Astrocyte of the cerebellum (primary cell): ENCODE data around the gene PSAPL1.

ENCODE experiments used
- DNase-seq: peaks from one replicate; pipeline ENCODE4 v3.0.0-alpha.2; 2011; ENCODE audit warnings: low read depth
- H3K4me3 ChIP-seq: 2 replicates; pipeline ENCODE4 v1.5.1; 2011; ENCODE audit warnings: mild to moderate bottlenecking, low read depth, low read length, moderate library complexity
- in situ Hi-C: cut with HindIII; loops from 2 replicates; pipeline ENCODE4 v1.10.0; 2017; ENCODE audit warnings: low sequenced_read_pairs
- TF ChIP-seq, protein P1 (sequence below): IDR thresholded peaks from 2 replicates; pipeline ENCODE4 v1.5.1; 2012; ENCODE audit warnings: low read length, low read depth, moderate library complexity, mild to moderate bottlenecking; ENCODE audit errors: missing control alignments

Gene PSAPL1

DNA sequence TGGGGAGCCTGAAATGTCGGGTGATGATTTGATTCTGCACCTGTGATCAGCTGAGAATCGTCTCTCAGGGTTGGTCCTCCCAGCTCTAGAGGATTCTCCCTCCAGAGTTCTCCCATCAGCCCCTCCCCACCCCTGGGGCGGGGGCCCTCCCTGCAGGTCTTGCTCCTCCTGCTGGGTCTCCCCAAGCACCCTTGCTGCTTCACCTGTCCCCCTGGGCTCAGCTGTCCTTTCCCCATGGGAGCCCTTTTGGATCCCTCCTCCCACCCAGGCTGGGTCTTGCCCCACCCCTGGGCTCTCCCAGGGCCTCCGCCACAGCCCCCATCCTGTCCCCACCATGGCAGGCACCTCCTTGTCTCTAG, 22.2 kb downstream of the PSAPL1 start:
- DNase-seq = no peak

DNA sequence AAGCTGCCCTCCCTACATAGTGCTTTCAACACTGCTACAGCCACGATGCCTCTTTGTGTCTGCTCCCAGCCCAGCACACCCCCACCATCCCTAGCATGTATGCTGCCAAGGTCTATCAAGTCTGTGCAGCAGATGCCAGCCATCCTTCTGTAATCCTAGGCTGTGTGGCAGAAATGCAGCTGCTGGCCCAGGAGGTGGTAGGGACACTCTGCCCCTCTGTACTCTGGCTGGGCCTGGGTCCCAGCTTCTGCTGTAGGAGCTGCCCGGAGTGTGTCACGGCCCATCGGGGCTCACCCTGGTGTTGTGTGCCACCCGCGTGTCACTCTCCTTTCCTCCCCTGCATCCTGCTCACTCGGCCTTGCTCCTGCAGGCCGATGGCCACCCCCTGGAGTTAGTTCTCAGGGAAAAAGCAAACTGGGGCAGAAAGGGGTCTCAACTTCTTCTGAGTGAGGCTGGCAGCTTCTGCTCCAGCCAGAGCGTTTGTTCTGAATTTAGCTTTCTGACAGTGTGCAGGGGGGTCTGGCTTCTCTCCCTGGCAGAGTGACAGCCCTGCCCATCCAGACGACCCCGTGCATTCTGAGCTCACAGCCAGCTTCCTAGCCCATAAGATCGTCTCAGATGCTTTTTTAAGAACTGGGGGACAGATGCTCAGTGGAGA, 22.7 kb downstream of the PSAPL1 start:
- TF ChIP-seq, protein P1, sequence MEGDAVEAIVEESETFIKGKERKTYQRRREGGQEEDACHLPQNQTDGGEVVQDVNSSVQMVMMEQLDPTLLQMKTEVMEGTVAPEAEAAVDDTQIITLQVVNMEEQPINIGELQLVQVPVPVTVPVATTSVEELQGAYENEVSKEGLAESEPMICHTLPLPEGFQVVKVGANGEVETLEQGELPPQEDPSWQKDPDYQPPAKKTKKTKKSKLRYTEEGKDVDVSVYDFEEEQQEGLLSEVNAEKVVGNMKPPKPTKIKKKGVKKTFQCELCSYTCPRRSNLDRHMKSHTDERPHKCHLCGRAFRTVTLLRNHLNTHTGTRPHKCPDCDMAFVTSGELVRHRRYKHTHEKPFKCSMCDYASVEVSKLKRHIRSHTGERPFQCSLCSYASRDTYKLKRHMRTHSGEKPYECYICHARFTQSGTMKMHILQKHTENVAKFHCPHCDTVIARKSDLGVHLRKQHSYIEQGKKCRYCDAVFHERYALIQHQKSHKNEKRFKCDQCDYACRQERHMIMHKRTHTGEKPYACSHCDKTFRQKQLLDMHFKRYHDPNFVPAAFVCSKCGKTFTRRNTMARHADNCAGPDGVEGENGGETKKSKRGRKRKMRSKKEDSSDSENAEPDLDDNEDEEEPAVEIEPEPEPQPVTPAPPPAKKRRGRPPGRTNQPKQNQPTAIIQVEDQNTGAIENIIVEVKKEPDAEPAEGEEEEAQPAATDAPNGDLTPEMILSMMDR = no peak
- DNase-seq = no peak
- in situ Hi-C loops = no loop called here
- no peak overlapping the region for H3K4me3 ChIP-seq

More for the DNA sequence above, 22.2 kb downstream of the PSAPL1 start:
- in situ Hi-C loops = no loop called here
- TF ChIP-seq, protein P1 = no peak
- no peak overlapping the region for H3K4me3 ChIP-seq

DNA sequence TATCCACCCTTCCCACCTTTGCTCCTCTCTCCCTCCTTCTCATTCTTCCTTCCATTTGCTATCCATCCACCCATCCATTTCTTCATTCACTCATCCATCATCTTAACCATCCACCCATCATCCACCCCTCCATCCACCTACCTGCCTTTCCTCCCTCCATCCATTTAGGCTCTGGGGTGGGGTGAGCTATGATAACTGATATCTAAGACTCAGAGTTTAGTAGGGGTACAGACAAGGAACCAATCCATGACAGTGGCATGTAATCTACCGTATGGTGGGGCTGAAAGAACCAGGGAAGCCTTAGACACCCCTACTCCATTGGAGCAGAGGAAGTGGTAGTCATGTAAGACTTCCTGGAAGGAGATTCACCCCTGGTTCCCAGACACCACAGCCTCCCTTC, 23.2 kb downstream of the PSAPL1 start:
- in situ Hi-C loops = no loop called here
- DNase-seq = no peak
- H3K4me3 ChIP-seq = no peak overlapping the region
- TF ChIP-seq, protein P1 = no peak

DNA sequence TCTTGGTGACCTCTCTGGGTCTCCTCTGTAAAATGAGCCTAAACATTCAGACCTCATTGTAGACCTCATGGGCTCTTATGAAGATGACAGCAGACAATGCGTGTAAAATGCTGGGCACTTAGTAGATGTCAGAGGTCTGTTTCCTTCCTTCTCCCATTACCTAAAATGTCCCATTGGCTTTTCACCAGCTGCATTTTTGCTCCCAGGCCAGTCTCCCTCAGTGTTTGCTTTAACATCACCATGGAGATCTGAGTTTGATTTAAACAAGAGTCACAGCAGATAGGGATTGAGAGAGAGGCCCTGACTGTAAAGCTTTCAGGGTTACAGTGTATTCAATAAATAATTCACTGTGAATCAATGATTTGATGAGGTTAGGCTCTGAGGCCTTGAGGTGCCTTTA, 24.3 kb downstream of the PSAPL1 start:
- TF ChIP-seq, protein P1 = no peak
- DNase-seq = no peak
- in situ Hi-C loops = no loop called here
- no peak overlapping the region for H3K4me3 ChIP-seq

DNA sequence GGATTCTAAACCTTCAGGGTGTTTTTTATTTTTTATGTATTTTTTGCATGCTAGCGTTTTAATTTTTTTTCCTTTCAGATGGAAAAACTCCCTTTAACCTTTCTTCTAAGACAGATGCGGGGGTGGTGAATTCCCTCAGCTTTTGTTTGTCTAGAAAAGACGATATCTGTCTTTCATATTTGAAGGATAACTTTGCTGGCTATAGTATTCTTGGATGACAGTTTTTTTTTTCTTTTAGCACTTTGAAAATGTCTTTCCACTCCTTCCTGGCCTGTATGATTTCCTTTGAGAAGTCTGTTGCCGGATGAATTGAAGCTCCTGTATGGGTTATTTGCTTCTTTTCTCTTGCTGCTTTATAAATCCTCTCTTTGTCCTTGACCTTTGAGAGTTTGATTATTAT, 26.6 kb downstream of the PSAPL1 start:
- in situ Hi-C loops = no loop called here
- no peak for DNase-seq
- H3K4me3 ChIP-seq = no peak overlapping the region
- TF ChIP-seq, protein P1 = no peak

DNA sequence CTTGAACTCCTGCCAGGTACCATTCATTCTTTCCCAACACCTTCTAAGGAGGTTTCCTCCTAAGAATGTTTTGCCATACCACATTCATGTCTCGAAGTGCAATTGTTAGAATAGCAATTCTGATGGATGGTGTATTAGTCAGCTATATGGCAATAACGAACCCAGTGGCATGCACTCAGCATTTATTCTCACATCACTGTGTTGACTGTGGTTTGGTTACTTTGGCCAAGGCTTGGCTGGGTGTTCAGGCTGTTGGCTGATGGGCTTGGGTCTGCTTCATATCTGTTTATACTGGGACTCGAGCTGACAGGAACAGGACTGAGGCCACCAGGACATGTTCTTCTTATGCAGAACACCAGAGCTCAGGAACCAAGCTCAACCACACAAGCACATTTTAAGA, 31.7 kb downstream of the PSAPL1 start:
- TF ChIP-seq, protein P1 = no peak
- H3K4me3 ChIP-seq = no peak overlapping the region
- in situ Hi-C loops = no loop called here
- DNase-seq = no peak
